Ovary (tissue), 3 donors: Measurements from ENCODE around the gene SPA17.

Experiments used
- EP300 ChIP-seq: sonication (generic); formaldehyde crosslinking; IDR thresholded peaks from one replicate; pipeline ENCODE4 v1.6.1; 2017; ENCODE audit warnings: antibody characterized with exemption
- POLR2A ChIP-seq: fragments of 450-650 bp; IDR thresholded peaks from one replicate; pipeline ENCODE4 v1.6.1; 2017; ENCODE audit warnings: antibody characterized with exemption, mild to moderate bottlenecking, moderate library complexity
- TF ChIP-seq, protein P1 (sequence below), 3 donors: fragments of 450-650 bp in 2 of 3; fragments of 200-600 bp in 1 of 3; IDR thresholded peaks; one replicate each; pipeline versions ENCODE4 v1.5.1 to v1.8.0; 2016 to 2022; ENCODE audit warnings: antibody characterized with exemption in 3 of 3, mild to moderate bottlenecking in 1 of 3
- donor health status: DM: no; HTN: no; CAD: no.

DNA sequence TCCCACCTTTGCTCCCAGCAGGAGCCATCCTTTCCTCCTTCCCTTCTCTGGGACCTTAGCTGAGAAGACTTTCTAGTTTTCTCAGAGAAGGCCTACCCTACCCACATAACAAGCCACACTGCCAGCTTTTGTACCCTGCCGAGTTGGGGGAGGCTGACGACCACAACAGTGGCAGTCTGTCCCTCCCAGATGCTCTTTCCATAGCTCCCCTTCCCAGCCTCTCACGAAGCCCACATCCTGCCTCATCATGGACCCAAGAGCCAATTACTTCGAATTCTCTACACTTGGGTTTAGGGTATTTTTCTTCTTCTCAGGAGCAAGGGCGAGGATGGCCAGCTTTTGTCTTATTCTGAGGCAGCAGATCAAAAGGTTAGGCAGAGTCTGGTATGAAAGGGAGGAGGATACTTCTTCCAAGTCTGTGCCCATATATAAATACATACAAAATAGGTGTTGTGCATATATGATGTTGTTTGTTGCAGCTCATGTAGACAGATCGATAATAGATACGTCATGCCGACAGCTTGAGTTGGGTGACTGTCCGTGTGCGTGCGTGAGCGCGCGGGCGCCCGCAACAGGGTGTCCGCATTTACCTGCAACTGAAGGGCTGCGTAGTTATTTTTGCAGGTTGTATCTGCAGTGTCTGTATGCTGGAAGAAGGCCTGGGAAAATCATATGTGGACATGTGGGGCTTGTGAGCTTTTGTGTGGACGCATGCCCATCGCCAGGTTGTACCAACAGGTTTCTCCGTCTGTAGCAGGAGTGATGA is 65.2 kb downstream of the SPA17 start:
- TF ChIP-seq, protein P1, sequence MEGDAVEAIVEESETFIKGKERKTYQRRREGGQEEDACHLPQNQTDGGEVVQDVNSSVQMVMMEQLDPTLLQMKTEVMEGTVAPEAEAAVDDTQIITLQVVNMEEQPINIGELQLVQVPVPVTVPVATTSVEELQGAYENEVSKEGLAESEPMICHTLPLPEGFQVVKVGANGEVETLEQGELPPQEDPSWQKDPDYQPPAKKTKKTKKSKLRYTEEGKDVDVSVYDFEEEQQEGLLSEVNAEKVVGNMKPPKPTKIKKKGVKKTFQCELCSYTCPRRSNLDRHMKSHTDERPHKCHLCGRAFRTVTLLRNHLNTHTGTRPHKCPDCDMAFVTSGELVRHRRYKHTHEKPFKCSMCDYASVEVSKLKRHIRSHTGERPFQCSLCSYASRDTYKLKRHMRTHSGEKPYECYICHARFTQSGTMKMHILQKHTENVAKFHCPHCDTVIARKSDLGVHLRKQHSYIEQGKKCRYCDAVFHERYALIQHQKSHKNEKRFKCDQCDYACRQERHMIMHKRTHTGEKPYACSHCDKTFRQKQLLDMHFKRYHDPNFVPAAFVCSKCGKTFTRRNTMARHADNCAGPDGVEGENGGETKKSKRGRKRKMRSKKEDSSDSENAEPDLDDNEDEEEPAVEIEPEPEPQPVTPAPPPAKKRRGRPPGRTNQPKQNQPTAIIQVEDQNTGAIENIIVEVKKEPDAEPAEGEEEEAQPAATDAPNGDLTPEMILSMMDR (IDR thresholded peaks at IDR 0.05), result no peak
- TF ChIP-seq EP300, result no peak
- TF ChIP-seq POLR2A, result no peak
